NAMALWA (cell line): ENCODE results near the gene OCA2.

Source experiments
- DNase-seq: peaks from one replicate; pipeline ENCODE4 v3.0.0-alpha.2; 2015; ENCODE audit warnings: low spot score

OCA2 gene

DNA sequence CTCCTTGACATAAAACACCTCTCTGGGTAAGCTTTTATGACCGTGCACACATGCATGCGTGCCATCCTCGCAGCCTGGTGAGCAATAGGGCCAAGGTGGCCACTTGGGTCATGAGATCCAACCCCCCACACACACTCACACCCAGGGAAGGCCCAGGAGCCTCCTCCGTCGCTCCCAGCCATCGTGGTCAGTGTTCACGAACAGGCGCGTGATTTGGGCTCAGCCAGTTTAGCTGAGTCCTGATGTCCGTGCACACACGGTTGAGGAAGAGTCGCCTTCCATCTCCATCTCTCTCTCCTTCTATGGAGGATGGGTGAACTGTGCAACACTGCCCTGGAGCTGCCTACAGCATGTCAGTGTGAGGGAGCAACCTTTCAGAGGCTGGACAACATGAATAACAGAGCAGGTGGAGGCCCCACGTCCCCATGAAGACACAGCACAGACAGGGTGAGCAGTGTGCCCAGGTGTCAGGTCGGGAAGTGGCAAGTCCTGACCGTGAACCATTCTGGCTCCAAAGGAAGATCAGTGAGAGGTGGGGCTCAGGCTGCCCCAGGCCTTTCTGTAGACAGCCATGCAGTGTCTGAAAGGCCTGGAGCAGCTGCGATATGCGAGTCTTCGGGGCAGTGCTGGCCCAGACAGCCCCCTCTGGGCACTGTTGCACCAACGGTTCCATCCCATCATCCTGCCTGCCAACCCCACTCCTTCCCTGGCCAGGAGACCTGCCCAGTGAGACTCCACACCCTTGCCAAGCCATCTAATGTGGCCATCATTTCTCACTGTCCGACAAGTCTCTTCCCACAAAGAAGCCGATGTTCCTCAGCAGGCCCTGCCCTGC is 253.4 kb downstream of the OCA2 start:
- DNase-seq: no peak

DNA sequence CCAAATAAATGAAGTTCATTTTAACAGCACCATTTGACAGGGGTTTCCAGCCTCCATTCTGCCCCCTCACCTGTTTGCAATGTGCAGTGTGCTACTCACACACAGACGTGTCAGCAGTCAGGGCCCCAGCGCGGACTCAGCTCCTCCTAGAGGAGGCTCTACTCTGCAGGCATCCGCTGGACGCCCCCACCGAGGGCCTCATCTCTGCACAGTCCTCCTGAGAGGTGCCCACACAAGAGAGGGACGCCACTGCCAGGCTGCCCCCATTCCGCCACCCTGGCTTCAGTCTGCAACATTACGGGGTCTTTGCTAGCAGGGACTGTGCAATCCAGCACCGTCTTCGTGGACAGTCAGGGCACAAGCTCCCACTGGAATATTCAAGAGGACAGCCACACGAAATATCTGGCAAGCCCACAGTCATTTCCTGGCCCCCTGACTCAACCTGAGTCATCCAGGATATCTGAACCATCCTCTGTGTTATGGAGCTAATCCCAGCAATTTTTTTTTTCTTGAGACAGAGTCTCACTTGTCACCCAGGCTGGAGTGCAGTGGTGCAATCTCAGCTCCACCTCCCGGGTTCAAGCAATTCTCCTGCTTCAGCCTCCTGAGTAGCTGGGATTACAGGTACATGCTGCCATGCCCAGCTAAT is 255.0 kb downstream of the OCA2 start:
- DNase-seq: no peak

DNA sequence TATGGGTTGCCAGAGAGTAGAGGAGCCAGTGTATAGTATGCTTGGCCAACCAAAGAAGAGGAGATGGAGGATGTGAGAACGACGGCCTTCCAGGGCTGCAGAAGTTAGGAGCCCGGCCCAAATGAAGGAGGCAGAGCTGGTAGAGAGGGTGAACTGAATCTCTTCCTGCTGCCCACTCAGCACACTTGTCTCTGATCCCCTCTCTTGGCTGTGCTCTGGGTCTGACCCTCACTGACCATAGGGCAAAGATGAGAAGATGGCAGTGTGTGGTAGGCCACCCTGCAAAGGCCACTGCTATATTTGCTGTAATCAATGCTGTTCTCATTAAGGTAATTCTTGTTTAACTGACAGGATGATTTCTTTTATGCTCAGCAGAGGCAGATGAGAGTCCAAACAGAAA is 256.0 kb downstream of the OCA2 start:
- DNase-seq: no peak

DNA sequence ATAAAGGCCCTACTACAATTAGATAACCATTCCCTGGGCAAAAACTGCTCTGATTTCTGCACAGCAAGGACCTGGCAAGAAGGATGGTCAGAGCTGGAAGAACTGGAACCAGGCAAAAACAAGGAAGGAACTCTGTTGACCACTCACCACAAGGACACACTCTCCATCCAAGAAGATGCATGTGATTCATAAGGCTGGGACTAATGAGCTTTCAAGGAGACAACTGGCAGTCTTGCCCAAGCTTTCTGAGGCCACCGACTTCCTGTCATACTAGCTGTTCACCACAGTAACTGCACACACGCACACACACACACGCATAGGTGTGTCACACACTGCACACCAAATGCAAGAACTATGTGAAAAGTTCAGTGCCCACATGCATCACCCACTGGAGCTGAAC is 256.6 kb downstream of the OCA2 start:
- no peak for DNase-seq

DNA sequence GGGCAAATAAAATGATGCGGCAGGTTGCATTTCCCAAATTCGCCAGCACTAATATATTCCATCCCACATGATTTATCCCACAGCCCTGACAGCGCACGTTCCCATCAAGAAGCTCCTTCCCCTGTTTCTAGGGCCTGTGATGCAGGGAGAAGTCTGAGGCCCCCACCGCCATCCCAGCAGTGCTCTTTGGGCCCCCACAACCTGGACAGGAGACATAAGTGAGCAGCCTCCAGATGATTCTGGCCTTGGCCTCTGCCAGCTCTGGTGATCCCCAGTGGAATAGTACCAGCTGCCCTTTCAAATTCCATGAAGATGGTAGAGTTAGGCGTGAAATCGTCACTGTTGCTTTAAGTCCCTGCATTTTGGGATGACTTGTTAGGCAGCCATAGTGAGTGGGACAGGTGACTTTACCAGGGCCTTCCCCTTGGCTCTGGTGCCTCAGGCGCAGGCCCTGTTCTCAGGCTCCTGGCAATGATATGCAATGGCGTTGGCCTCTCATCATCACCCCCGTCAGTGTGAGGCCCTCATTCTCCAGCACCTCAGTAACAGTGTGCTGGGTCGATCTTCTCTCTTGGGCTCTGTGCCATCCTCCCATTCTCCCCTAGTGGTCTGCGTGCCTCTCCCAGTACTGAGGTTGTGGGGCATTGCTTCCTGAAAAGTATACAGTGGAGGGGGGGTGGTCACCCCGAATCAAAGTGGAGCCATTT is 263.7 kb downstream of the OCA2 start:
- DNase-seq: no peak

DNA sequence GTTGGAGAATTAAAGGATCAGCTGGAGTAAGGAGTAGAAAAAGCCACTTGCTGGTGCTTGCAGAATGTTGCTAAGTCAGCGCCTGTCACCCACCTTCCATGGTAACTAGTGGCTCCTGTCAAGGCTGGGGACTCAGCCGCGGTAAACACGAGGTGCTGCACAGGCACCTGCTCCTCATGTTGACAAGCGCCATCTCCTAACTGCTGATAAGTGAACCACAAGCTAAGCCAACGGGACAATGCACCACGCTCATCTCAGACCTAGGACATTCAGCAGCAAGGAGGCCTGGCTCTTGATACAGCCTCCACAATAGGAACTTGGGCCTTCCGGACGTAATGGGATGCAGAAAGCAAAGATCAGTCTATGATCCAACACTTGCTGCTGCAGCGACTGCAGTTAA is 264.4 kb downstream of the OCA2 start:
- DNase-seq: no peak

DNA sequence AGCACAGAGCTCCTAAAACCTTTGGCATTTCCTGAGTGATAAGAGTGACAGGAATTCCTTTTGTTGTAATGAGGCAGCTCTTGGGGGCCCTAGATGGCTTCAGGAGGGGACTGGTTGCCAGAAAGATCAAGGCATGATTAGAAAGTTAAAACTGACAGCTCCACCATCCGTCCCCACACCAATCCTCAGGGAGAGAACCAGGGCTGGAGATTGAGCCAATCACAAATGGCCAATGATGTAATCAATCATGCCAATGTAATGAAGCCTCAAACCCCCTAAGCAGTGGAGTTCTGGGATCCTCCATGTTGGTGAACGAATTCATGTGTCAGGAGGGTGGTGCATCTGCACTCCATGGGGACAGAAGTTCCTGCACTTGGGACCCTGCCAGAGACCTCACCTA is 265.1 kb downstream of the OCA2 start:
- no peak for DNase-seq

DNA sequence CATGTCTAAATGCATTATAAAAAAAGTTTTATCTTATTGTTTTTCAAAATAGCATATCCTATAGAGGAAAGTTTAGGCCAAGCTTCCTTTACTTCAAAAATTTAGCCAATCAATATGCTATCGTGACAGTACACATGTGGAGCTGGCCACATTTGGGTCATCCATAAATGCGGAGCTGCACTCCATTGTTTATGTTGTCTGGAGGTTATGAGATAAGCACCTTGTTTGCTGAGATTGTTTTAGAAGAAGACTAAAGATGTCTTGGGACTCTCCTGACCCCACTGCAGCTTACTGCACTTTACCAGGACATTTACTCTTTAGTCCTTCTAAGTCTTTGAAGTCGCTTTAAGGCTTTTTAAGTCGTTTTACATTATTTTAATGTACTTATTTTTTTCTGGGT is 265.9 kb downstream of the OCA2 start:
- no peak for DNase-seq

DNA sequence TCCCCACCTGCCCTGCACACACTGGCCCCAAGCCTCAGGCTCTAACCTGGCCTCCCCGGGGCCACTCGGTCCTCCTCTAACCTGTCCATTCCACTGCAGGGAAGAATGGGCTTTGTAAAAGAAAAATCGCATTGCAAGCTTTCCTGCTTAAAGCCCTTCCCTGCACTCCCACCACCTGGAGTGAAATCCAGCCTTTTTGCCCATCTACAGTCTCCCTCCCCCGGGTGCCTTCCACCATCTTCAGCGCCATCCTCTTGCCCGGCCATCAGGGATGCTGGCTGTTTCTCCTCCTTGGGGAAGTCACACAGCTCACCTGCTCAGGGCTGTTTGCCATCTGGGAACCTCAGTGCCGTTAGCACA is 266.9 kb downstream of the OCA2 start:
- DNase-seq: no peak

DNA sequence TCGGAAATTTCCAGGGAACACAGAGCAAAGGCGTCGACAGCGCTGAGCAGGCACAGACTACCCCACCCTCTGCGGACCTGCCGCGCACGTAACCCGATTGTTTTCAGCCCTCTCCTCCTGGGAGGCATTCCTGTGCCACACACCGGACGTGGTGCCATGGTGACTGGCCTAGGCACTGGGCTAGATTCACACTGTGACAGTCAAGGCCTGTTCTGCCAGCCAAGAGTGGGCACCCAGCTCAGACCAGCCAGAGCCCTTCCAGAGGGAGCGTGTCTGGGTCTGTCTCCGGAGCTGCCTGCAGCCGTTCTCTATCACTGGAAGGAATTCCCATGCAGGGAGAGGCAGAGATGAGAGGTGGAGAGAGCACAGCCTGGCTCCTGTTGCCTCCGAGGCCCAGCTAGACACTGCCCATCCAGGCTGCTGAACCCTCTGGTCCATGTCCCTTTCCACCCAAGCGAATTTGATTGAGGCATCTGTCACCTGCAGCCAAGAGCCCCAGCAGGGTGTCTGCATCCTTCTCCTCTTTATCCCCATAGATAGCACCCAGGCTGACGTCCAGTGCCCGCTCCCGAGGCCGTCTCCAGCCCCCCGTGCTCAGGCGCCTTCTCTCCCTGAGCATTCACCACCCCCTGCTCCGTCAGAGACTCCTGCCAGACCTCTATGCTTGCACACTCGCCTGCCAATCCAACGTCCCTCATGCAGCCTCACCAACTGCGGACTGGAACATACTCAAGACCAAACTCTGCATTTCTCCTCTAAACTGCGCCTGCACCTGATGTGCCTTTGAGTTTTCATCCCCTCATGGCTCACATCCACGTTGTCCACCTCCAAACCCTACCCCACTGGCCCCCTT is 267.5 kb downstream of the OCA2 start:
- DNase-seq: no peak

DNA sequence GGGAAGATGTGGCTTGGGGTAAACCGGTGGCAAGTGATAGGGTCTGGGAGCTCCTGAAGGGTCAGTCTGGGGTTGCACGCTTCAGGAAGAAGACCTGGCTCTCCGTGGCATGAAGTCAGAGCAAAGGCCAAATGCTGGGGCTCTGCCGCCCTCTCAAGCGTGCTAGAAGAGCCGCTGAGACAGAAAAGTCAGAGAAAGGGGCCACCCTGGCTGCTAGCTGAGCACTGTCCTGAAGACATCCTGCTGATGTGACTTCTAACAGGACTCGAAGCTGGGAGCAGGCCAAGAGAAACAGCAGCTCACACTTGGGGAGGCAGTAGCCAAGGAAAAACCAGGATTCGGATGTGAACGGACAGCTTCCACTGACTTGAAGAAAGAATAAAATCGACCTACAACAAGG is 270.4 kb downstream of the OCA2 start:
- DNase-seq: no peak

DNA sequence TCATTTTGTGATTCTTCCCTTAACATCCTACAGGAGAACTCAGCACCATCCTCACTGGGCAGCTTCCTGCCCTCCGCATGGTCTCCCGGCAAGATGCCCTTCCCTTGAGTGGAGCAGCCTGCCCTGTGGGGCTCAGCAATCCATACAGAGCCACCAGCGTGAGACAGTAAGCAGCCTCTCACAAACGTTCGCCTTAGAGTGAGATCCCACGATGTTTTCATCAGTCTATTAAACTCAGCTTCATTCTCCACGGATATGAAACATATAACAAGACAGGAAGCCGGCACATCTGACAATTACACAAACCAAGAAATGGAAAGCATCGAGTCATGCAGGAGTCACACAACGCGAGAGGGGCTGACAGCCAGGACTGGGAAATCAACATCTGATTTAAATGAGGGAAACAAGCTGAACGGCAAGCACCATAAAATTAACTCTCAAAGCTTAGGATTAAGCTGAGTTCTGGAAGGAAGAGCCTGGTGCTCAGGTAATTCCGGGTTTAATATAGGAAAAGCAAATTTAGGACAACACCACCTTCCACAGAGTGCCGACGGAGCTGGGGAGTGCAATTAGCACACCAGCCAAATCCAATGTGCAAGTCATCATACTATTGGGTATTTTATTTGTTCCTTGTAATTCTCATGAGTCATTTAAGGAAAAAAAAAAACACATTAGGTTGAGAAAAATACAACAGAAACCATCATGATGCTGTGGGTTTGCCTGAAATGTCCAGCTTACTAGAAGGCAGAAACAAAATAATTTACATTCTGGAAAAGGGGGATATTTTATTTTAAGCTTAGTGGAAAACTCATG is 272.0 kb downstream of the OCA2 start:
- no peak for DNase-seq

DNA sequence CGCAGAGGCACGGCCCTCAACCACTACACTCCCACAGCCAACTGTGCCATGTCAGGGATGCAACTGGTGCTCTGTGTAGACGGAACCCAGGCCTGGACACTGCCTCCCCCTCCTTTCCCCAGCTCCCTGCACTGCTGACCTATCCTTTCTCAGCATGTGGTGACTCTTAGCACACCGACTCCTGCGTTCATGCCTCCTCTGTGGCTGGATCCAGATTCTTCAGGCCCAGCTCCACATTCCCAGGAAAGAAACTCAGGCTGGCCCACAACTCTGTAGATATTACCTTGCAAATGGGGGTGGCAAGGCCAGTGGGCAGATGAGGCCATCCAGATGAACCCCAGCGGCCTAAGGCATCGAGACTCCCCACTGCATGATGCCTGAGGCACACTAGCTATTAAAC is 272.7 kb downstream of the OCA2 start:
- no peak for DNase-seq

DNA sequence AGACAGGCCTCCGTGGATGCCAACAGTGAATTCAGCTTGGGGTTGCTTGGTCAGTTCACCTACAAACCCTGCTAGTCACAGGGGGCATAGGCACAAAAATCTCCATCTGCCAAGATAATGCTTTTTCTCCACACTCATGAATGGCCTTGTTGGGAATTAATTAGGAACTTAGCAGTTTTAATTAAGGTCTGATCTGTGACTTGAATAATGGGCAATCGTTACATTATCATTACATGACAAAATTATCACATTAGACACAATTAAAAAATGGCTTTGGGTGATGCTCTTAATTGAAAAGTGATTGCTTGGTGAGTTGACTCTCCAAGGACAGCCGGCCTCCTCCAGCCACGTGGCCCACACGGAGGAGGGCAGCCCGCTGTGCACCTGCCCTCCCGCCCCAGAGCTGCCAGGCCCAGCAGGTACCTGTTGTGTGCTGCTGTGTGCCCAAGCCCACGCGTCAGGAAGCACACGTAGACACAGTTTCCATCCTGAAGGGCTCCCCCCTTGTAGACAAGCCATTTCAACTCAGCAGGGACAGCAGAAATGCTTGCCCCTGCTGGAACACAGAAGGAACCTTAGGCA is 274.2 kb downstream of the OCA2 start:
- no peak for DNase-seq

DNA sequence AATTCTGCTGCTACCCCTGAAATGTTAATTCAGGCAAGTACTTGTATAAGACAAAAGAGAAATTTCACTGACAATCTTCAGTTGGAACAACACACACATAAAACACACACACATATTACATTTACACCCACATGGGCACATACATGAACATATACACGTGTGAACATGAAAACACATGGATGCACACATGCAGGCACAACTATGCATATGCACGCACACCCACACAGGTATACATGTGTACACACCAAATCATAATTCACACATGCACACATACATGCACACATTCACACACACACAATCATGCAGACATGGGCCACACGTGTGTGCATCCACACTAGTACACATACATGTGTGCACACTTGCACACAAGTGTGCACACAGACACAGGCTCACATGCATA is 277.8 kb downstream of the OCA2 start:
- no peak for DNase-seq

DNA sequence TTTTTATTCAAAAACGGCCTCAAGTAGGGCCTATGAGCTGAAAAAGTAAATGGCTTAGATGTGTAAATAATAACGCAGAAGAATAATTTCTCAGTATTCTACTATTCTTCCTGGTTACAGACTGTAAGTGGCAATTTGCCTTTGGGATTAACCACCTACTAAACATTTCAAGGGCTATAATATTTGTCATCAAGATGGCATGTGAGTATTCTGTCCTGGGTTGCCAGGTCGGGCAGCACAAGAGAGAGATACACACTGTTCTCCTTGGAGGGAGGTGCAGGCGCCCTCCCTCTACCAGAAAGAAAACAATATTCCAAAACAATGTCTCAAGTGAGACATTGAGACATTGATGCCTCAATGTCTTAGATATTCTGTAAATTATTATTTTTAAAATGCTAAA is 278.4 kb downstream of the OCA2 start:
- no peak for DNase-seq

DNA sequence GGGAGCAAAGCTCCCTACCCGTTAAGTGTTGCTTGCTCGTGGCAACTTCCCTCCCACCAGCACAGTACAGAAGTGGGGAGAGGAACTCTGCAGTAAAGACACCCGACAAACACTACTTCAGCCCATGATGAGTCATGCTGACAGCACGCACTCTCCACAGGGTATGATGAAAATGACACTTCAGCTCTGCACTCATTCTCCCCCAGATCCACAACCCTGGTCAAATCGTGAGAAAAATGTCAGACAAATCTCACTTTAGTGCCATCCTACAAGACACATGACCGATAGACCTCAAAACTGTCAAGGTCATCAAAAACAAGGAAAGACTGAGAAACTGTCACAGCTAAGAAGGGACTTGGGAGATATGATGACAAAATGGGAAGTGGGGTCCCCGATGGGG is 278.9 kb downstream of the OCA2 start:
- DNase-seq: no peak

DNA sequence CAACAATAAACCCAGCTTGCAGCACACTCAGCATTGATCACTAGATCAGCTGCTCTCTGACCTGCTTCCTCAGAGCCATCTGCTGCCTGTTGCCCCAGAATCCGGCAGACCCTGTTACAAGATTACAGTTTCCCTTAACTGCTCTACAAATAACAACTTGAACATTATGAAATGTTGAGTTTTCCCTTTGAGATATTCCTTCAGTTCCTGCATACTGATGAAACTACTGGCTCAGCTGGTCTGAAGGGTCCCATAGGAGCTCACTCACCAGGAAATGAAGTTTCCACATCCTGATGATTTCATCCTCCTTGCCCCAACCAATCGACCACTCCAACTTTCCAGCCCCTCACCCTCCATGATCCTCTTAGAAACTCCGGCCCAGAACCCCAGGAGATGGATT is 281.9 kb downstream of the OCA2 start:
- DNase-seq: no peak

DNA sequence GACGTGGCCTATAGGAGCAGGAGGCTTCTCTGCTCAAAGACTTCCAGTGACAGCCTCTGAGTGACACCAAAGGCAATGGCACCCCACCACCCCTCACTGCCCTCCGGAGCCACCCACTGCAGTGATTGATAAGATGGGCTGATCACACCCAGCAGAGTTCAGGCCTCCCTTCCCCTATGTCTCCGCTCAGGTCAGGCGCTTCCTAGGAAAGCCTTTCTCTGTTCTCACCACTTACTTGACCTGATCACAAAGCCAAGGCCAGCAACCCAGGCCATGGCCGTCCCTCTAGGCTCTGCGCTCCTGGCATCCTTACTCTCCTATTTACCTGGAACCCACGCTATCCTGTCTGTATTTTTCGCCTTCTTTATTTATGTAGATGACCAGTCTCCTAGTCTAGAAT is 282.3 kb downstream of the OCA2 start:
- no peak for DNase-seq

DNA sequence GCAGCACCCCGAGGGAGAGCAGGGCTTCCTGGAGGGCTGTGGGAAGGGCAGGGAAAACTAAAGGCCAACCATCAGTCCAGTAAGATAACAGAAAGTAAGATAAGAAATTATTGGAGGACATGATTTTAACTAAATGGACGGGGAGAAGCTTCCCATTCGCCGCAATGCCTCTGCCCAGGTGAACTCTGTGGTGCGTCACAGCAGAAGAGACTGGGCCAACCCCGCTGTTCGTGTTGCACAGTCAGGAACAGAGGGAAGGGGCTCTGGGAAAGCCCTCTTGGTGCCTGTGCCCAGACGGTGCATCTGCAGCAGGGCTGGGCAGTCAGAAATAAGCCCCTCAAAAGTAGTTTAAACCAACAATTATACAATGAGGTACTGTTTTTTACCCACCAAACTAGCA is 284.1 kb downstream of the OCA2 start:
- DNase-seq: no peak

DNA sequence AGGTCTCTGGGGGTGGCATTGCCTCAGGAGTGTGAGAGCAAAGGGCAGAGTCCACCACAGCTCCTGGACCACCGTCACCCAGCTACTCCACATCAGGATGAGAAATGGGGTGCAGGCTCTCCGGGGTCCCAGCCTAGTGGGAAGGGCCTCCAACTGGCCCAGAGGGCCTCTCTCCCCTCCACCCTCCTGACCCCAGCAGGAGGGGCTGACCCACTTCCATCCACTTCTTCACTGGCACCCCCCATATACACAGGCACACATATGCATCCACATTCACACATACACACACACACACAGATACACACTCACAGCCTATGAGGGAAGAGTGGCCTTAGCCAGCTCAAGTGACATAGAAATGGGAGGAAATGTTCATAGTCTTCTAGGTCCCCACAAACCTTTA is 286.0 kb downstream of the OCA2 start:
- DNase-seq: no peak
